Lung (tissue), 12 donors: Measurements from ENCODE around the gene DNMT3A. TPM values are rescaled to one million over a fixed set of nuclear protein-coding genes. Genes with fewer than 3 reads are reported as not detected.
A peak's percentile ranks its signal among the peaks of the same experiment; 100 is the strongest.

ENCODE experiments used
- ATAC-seq: fragments of 200-7000 bp; cut with Tn5 transposase; one replicate; pipeline ENCODE4 v1.9.1; 2020; ENCODE audit warnings: moderate number of reproducible peaks; ENCODE audit not compliant: insufficient read depth, low FRiP score
- DNase-seq, 3 donors: peaks; one replicate each; pipeline ENCODE4 v3.0.0-alpha.2; 2013 to 2017
- H3K27ac ChIP-seq, 2 donors: one replicate each; pipeline ENCODE4 v1.5.1; 2013; ENCODE audit warnings: mild to moderate bottlenecking in 2 of 2, moderate library complexity in 2 of 2, control low read depth in 1 of 2, inconsistent platforms in 1 of 2, low read depth in 1 of 2, low read length in 1 of 2
- H3K27me3 ChIP-seq, 3 donors: one replicate each; pipeline ENCODE4 v1.5.1; 2013; ENCODE audit warnings: low read length in 2 of 3; ENCODE audit not compliant: control insufficient read depth in 3 of 3, insufficient read depth in 3 of 3
- H3K36me3 ChIP-seq, 4 donors: one replicate each; pipeline ENCODE4 v1.5.1; 2013; ENCODE audit warnings: low read length in 4 of 4, mild to moderate bottlenecking in 1 of 4, moderate library complexity in 1 of 4; ENCODE audit not compliant: control insufficient read depth in 4 of 4, insufficient read depth in 4 of 4
- H3K4me1 ChIP-seq, 5 donors: one replicate each; pipeline ENCODE4 v1.5.1; 2013; ENCODE audit warnings: low read length in 5 of 5, mild to moderate bottlenecking in 2 of 5, moderate library complexity in 1 of 5; ENCODE audit not compliant: control insufficient read depth in 5 of 5, insufficient read depth in 5 of 5
- H3K4me3 ChIP-seq: one replicate; pipeline ENCODE4 v1.5.1; 2013; ENCODE audit warnings: mild to moderate bottlenecking, control low read depth, moderate library complexity
- H3K9ac ChIP-seq, 2 donors: one replicate each; pipeline ENCODE4 v1.5.1; 2013; ENCODE audit warnings: low read length in 2 of 2, control low read depth in 1 of 2; ENCODE audit not compliant: insufficient read depth in 1 of 2
- H3K9me3 ChIP-seq, 4 donors: one replicate each; pipeline ENCODE4 v1.5.1; 2013; ENCODE audit warnings: low read length in 3 of 4, mild to moderate bottlenecking in 1 of 4, moderate library complexity in 1 of 4; ENCODE audit not compliant: control insufficient read depth in 4 of 4, insufficient read depth in 3 of 4
- WGBS, 2 donors: extraction: QIAGEN DNeasy Blood & Tissue Kit; methylation state at CpG; one replicate each; pipeline ENCODE4 v1.1.7; 2013; 5-methylcytosine and 5-hydroxymethylcytosine counted together
- polyA plus RNA-seq, 2 donors: library from polyadenylated mRNA; stranded (reverse); fragments of 200-250 nt; gene quantifications; one replicate each; pipeline ENCODE4 v1.2.1, GENCODE V29; 2013
- total RNA-seq, 2 donors: library from RNA; depleted of rRNA in 1 of 2; stranded (reverse); fragments of >200 nt in 1 of 2; gene quantifications; one replicate each; pipeline ENCODE4 v1.2.1, GENCODE V29; 2014 to 2021
- TF ChIP-seq, protein P1 (sequence below): IDR thresholded peaks from 2 replicates; pipeline ENCODE4 v1.5.1; 2012; ENCODE audit warnings: mild to moderate bottlenecking; ENCODE audit errors: control extremely low read depth, extremely low read depth
- donor health status: control.
- donor health status: control.
- donor health status: Bipolar disorder and iron deficiency.
- donor health status: healthy.
- donor health status: DM: yes; HTN: yes; CAD: no.

Gene DNMT3A
- total and polyA plus RNA-seq, 4 donors: 9.2 to 61.0 (median 26.9) TPM

DNA sequence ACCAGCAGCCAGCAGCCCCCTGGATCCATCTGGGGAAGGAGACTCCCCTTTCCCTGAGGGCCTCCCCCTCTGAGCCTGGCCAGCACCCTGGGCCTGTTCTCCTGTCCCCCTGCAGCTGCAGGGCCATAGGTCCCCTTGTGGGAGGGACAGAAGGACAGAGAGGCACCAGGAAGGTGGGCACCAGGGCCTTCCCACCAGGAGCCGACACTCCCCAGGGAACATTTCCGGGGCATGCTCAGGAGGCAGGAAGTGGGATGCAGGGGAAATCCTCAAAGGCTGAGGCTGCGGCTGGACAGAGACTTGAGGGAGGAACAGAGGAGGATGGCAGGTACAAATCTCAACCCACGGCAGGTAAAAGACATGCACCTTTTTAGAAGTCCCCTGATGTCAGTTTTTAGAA is 14.4 kb upstream of the DNMT3A start:
- WGBS, 2 donors: 53% methylated on average over 4 of the region's 4 CpGs
- Histone ChIP-seq H3K4me1 (no peaks in the 10 kb centered on the region), H3K9me3 (peaks cover 0 to 3% (median 0%) of the 10 kb centered on the region in 4 donors), H3K27ac (no peak overlapping the region), H3K9ac (no peak overlapping the region), H3K4me3 (no peak overlapping the region), H3K27me3 (no peaks in the 10 kb centered on the region), H3K36me3 (no peaks in the 10 kb centered on the region)
- DNase-seq: no peak
- TF ChIP-seq, protein P1, sequence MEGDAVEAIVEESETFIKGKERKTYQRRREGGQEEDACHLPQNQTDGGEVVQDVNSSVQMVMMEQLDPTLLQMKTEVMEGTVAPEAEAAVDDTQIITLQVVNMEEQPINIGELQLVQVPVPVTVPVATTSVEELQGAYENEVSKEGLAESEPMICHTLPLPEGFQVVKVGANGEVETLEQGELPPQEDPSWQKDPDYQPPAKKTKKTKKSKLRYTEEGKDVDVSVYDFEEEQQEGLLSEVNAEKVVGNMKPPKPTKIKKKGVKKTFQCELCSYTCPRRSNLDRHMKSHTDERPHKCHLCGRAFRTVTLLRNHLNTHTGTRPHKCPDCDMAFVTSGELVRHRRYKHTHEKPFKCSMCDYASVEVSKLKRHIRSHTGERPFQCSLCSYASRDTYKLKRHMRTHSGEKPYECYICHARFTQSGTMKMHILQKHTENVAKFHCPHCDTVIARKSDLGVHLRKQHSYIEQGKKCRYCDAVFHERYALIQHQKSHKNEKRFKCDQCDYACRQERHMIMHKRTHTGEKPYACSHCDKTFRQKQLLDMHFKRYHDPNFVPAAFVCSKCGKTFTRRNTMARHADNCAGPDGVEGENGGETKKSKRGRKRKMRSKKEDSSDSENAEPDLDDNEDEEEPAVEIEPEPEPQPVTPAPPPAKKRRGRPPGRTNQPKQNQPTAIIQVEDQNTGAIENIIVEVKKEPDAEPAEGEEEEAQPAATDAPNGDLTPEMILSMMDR: no peak
- no peak for ATAC-seq

DNA sequence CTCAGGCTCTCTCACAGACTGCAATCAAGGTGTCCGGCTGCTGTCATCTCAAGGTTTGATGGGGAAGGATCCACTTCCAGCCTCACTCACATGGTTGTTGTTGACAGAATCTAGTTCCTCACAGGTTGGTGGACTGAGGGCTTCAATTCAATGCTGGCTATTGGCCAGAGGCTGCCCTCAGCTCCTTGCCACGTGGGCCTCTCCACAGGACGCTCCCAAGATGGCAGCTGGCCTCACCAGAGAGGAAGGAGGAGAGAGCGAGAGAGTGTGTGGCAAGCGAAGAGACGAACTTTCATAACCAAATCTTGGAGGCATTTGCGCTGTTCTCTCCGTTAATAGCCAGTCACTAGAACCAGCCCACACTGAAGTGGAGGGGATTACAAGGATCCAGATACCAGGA is 13.5 kb upstream of the DNMT3A start:
- TF ChIP-seq, protein P1: no peak
- H3K36me3 ChIP-seq: no peaks in the 10 kb centered on the region
- no peak overlapping the region for H3K4me3 ChIP-seq
- H3K27ac ChIP-seq: no peak overlapping the region
- 84 to 87% methylated on average over 8 of the region's 8 CpGs for WGBS, 2 donors
- H3K9me3 ChIP-seq: peaks cover 0 to 3% (median 0%) of the 10 kb centered on the region in 4 donors
- no peaks in the 10 kb centered on the region for H3K27me3 ChIP-seq
- DNase-seq (no peak), ATAC-seq (no peak)
- no peak overlapping the region for H3K9ac ChIP-seq
- H3K4me1 ChIP-seq: no peaks in the 10 kb centered on the region

- WGBS, 2 donors: 87 to 88% methylated on average over 6 of the region's 6 CpGs
- Histone ChIP-seq H3K9ac (no peak overlapping the region), H3K4me3 (no peak overlapping the region), H3K27ac (no peak overlapping the region), H3K27me3 (no peaks in the 10 kb centered on the region), H3K4me1 (no peaks in the 10 kb centered on the region), H3K9me3 (peaks cover 0 to 3% (median 0%) of the 10 kb centered on the region in 4 donors), H3K36me3 (no peaks in the 10 kb centered on the region)
- ATAC-seq (no peak), DNase-seq (no peak)
- TF ChIP-seq, protein P1: no peak
Observed at GRCh38 chr2:25354116-25354515, 12.4 kb upstream of the DNMT3A start.

GRCh38 chr2:25349397-25349796 is 7.7 kb upstream of the DNMT3A start:
- 66 to 73% methylated on average over 7 of the region's 7 CpGs for WGBS, 2 donors
- H3K9me3 ChIP-seq: no peaks in the 10 kb centered on the region
- TF ChIP-seq, protein P1: no peak
- no peaks in the 10 kb centered on the region for H3K36me3 ChIP-seq
- ATAC-seq (no peak), DNase-seq (peak in 1 of 3 donors; percentile 40)
- no peak overlapping the region for H3K4me3 ChIP-seq
- H3K27ac ChIP-seq: no peak overlapping the region
- H3K27me3 ChIP-seq: no peaks in the 10 kb centered on the region
- peaks cover 0 to 11% (median 0%) of the 10 kb centered on the region in 5 donors for H3K4me1 ChIP-seq
- H3K9ac ChIP-seq: no peak overlapping the region
